Coronary artery (tissue), 2 donors: Measurements from ENCODE around the gene AQR.

Experiments used
- DNase-seq: peaks from one replicate; pipeline ENCODE4 v3.0.0-alpha.2; 2017; ENCODE audit warnings: low spot score
- H3K27ac ChIP-seq, 2 donors: fragments of 200-600 bp; sonication (generic); one replicate each; pipeline ENCODE4 v1.5.1; 2016 to 2019
- H3K4me3 ChIP-seq: fragments of 200-600 bp; sonication (generic); 2 replicates; pipeline ENCODE4 v1.5.1; 2016; ENCODE audit warnings: mild to moderate bottlenecking, moderate library complexity
- TF ChIP-seq, protein P1 (sequence below): fragments of 200-600 bp; sonication (generic); IDR thresholded peaks from one replicate; pipeline ENCODE4 v1.5.1; 2019; ENCODE audit warnings: antibody characterized with exemption

AQR gene

DNA sequence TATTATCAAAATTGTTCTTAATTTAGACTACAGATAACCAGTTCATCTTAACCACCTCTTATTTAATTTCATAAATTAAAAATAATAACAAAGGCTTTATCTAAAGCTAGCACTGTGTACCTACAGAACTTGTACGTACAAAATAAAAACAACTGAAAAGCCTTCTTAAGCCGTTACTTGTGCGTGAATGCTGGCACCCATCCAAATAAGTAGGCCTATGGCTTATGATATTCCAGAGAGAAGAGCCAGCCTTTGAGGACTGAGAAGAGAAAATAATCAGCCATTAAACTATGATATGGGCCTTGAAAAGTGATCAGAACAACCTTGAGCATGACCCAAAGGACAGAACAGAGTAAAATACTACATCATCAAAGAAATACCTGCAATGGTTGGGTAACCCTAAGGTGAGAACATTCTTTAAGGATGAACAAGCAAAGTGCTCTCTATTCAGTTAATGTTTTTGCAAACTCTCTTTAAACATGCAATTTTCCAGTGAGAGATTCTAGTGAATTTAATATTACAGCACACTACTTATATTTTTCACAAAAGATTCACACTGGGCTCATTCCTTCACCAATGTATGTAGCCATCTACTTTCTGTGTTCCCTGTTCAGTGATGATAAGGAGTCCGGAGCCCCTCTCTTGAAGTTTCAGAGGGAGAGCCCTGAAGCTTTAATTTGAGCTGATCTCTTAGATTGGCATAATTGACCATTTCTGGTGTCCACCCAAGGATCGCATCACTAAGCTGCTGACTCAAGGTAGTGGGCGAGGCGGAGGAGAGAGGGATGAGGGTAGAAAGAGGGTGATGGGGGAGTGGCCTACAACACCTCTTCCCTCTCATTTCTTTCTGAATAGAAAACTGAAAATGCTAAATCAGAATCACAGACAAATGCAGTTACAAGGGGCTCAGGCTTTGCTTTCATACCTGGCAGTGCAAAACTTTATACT, 166.5 kb downstream of the AQR start:
- TF ChIP-seq, protein P1, sequence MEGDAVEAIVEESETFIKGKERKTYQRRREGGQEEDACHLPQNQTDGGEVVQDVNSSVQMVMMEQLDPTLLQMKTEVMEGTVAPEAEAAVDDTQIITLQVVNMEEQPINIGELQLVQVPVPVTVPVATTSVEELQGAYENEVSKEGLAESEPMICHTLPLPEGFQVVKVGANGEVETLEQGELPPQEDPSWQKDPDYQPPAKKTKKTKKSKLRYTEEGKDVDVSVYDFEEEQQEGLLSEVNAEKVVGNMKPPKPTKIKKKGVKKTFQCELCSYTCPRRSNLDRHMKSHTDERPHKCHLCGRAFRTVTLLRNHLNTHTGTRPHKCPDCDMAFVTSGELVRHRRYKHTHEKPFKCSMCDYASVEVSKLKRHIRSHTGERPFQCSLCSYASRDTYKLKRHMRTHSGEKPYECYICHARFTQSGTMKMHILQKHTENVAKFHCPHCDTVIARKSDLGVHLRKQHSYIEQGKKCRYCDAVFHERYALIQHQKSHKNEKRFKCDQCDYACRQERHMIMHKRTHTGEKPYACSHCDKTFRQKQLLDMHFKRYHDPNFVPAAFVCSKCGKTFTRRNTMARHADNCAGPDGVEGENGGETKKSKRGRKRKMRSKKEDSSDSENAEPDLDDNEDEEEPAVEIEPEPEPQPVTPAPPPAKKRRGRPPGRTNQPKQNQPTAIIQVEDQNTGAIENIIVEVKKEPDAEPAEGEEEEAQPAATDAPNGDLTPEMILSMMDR: no peak
- Histone ChIP-seq H3K4me3 (no peak overlapping the region), H3K27ac (no peak overlapping the region)
- DNase-seq: no peak

DNA sequence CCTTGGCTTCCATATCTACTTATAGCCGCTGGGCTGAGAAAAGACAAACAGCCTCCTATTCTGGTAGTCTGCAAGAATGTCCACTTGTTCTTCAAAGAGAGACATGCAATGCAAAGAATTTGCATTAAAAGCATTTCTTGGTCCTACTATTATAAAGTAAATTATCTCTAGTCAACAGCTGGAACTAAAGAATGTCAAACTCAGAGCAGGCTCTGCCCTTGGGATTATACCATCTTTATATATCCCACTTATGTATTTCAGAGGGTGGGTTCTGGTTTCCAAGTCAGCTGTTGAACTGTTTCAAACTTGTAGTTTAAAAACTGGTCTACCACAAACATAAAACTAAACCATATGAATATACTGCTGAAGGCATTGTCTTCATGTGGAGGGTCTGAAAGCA, 167.2 kb downstream of the AQR start:
- TF ChIP-seq, protein P1: no peak
- no peak overlapping the region for H3K27ac ChIP-seq
- DNase-seq: no peak

More for the DNA sequence above, 167.2 kb downstream of the AQR start:
- H3K4me3 ChIP-seq: no peak overlapping the region
